ENCODE measurements around the gene PLPPR4. TPM values are rescaled to one million over a fixed set of nuclear protein-coding genes. Genes with fewer than 3 reads are reported as not detected.

Gene PLPPR4
- polyA plus RNA-seq, 1 donor (not counting 4 experiments of a cell fraction or from before 2014, with no cell fraction given) = not detected

GRCh38 chr1:99236756-99237155 is 27.5 kb upstream of the PLPPR4 start:
- Histone ChIP-seq H3K36me3 (ENCODE audit: control insufficient read depth in 2 of 2, extremely low read depth in 1 of 2, insufficient read depth in 2 of 2, low read length in 2 of 2) (no peaks in the 10 kb centered on the region), H3K9me3 (ENCODE audit: control insufficient read depth, low read depth, low read length) (no peaks in the 10 kb centered on the region), H2AFZ (ENCODE audit: control insufficient read depth, low read length) (no peak overlapping the region), H3K9me1 (ENCODE audit: control insufficient read depth, extremely low read depth, insufficient read depth, low read length) (no peaks in the 10 kb centered on the region), H3K9ac (ENCODE audit: control insufficient read depth, extremely low read depth, insufficient read depth, low read length) (no peak overlapping the region), H3K27me3 (ENCODE audit: control insufficient read depth, extremely low read depth, insufficient read depth, low read length) (no peaks in the 10 kb centered on the region), H3K27ac (ENCODE audit: control insufficient read depth, insufficient read depth, low read length) (no peak overlapping the region), H3K79me2 (ENCODE audit: control insufficient read depth, insufficient read depth, low read length) (no peaks in the 10 kb centered on the region), H3K4me1 (ENCODE audit: control insufficient read depth, extremely low read depth, insufficient read depth, low read length) (no peaks in the 10 kb centered on the region), H3K4me3 (ENCODE audit: control insufficient read depth in 2 of 3, extremely low read depth in 1 of 3, insufficient read depth in 2 of 3, low read depth in 1 of 3, low read length in 3 of 3) (no peak overlapping the region), H3K4me2 (ENCODE audit: control insufficient read depth, extremely low read depth, insufficient read depth, low read depth, low read length) (no peak overlapping the region), H4K20me1 (ENCODE audit: control insufficient read depth, extremely low read depth, insufficient read depth, low read length) (no peaks in the 10 kb centered on the region)
- DNase-seq (ENCODE audit: low read depth, low spot score) (no peak), FAIRE-seq (no peak)
- dilution Hi-C loops (cut with MboI; ENCODE audit: extremely low pct_ligation_motif_present, low sequenced_read_pairs) = no loop called here
- TF ChIP-seq EZH2 (IDR thresholded peaks at IDR 0.05; ENCODE audit: low read length) (no peak), CTCF (optimal IDR thresholded peaks at IDR 0.05 in 1 of 3, IDR thresholded peaks at IDR 0.05 in 1 of 3, conservative IDR thresholded peaks at IDR 0.05 in 1 of 3; ENCODE audit: extremely low read depth in 1 of 3, insufficient read depth in 2 of 3, low read length in 3 of 3) (no peak)

- H3K27ac ChIP-seq (ENCODE audit: control insufficient read depth, insufficient read depth, low read length) = no peak overlapping the region
- H4K20me1 ChIP-seq (ENCODE audit: control insufficient read depth, extremely low read depth, insufficient read depth, low read length) = no peaks in the 10 kb centered on the region
- no peak for TF ChIP-seq EZH2 (IDR thresholded peaks at IDR 0.05; ENCODE audit: low read length)
- no peak for TF ChIP-seq CTCF (optimal IDR thresholded peaks at IDR 0.05 in 1 of 3, IDR thresholded peaks at IDR 0.05 in 1 of 3, conservative IDR thresholded peaks at IDR 0.05 in 1 of 3; ENCODE audit: extremely low read depth in 1 of 3, insufficient read depth in 2 of 3, low read length in 3 of 3)
- no peak overlapping the region for H3K4me2 ChIP-seq (ENCODE audit: control insufficient read depth, extremely low read depth, insufficient read depth, low read depth, low read length)
- H3K4me3 ChIP-seq (ENCODE audit: control insufficient read depth in 2 of 3, extremely low read depth in 1 of 3, insufficient read depth in 2 of 3, low read depth in 1 of 3, low read length in 3 of 3) = no peak overlapping the region
- no peak overlapping the region for H3K9ac ChIP-seq (ENCODE audit: control insufficient read depth, extremely low read depth, insufficient read depth, low read length)
- no peaks in the 10 kb centered on the region for H3K79me2 ChIP-seq (ENCODE audit: control insufficient read depth, insufficient read depth, low read length)
- H3K27me3 ChIP-seq (ENCODE audit: control insufficient read depth, extremely low read depth, insufficient read depth, low read length) = no peaks in the 10 kb centered on the region
- dilution Hi-C loops (cut with MboI; ENCODE audit: extremely low pct_ligation_motif_present, low sequenced_read_pairs) = no loop called here
- H3K9me1 ChIP-seq (ENCODE audit: control insufficient read depth, extremely low read depth, insufficient read depth, low read length) = no peaks in the 10 kb centered on the region
- H3K4me1 ChIP-seq (ENCODE audit: control insufficient read depth, extremely low read depth, insufficient read depth, low read length) = no peaks in the 10 kb centered on the region
- DNase-seq (ENCODE audit: low read depth, low spot score) = no peak
- no peaks in the 10 kb centered on the region for H3K9me3 ChIP-seq (ENCODE audit: control insufficient read depth, low read depth, low read length)
- H2AFZ ChIP-seq (ENCODE audit: control insufficient read depth, low read length) = no peak overlapping the region
- H3K36me3 ChIP-seq (ENCODE audit: control insufficient read depth in 2 of 2, extremely low read depth in 1 of 2, insufficient read depth in 2 of 2, low read length in 2 of 2) = no peaks in the 10 kb centered on the region
- FAIRE-seq = no peak
Observed at GRCh38 chr1:99239690-99240089, 24.6 kb upstream of the PLPPR4 start.

Data from keratinocyte (primary cell).